Measurements from ENCODE around the gene SSPN. TPM values are rescaled to one million over a fixed set of nuclear protein-coding genes. Genes with fewer than 3 reads are reported as not detected.

The SSPN gene
- total RNA-seq, 1 experiment from 2014 or later: 0.21 TPM

GRCh38 chr12:26196421-26196716 lies 996 bp downstream of the SSPN start:
- H3K27ac Mint-ChIP-seq (ENCODE audit: low read depth, unreplicated experiment): no peak overlapping the region
- ChIA-PET CTCF (no interaction called here), POLR2A (no interaction called here)
- H3K4me1 Mint-ChIP-seq (ENCODE audit: insufficient read depth, unreplicated experiment): peaks cover 10% of the 10 kb centered on the region
- intact Hi-C loops (cut with micrococcal nuclease): no loop called here
- no peaks in the 10 kb centered on the region for H3K9me3 Mint-ChIP-seq (ENCODE audit: unreplicated experiment)
- no TSS peak for BruUV-seq (replicated peaks)
- DNase-seq (ENCODE audit: unreplicated experiment): no peak
- H3K4me3 Mint-ChIP-seq (ENCODE audit: unreplicated experiment): no peak overlapping the region
- no peak for TF ChIP-seq CTCF (IDR thresholded peaks at IDR 0.05; ENCODE audit: unreplicated experiment)
- H3K36me3 Mint-ChIP-seq (ENCODE audit: insufficient read depth, unreplicated experiment): no peaks in the 10 kb centered on the region
- no peaks in the 10 kb centered on the region for H3K27me3 Mint-ChIP-seq (ENCODE audit: insufficient read depth, unreplicated experiment)

GRCh38 chr12:26197832-26198231 lies 2.5 kb downstream of the SSPN start:
- H3K9me3 Mint-ChIP-seq (ENCODE audit: unreplicated experiment): no peaks in the 10 kb centered on the region
- ChIA-PET CTCF (interaction anchor here (0.9 to 1.3 kb wide), 2 partner anchors 14 to 687 kb away, joined by 3 to 4 read pairs; no protein-coding TSS in a partner anchor), POLR2A (interaction anchor here (0.9 kb wide), 1 partner anchor 48 kb away, joined by 5 read pairs; no protein-coding TSS in a partner anchor)
- BruUV-seq (replicated peaks): no TSS peak
- no peaks in the 10 kb centered on the region for H3K27me3 Mint-ChIP-seq (ENCODE audit: insufficient read depth, unreplicated experiment)
- no peak overlapping the region for H3K4me3 Mint-ChIP-seq (ENCODE audit: unreplicated experiment)
- no peaks in the 10 kb centered on the region for H3K36me3 Mint-ChIP-seq (ENCODE audit: insufficient read depth, unreplicated experiment)
- no peak for TF ChIP-seq CTCF (IDR thresholded peaks at IDR 0.05; ENCODE audit: unreplicated experiment)
- intact Hi-C loops (cut with micrococcal nuclease): no loop called here
- DNase-seq (ENCODE audit: unreplicated experiment): no peak
- peaks cover 10% of the 10 kb centered on the region for H3K4me1 Mint-ChIP-seq (ENCODE audit: insufficient read depth, unreplicated experiment)
- no peak overlapping the region for H3K27ac Mint-ChIP-seq (ENCODE audit: low read depth, unreplicated experiment)

GRCh38 chr12:26198742-26199141 lies 3.4 kb downstream of the SSPN start:
- Mint-ChIP-seq H3K36me3 (ENCODE audit: insufficient read depth, unreplicated experiment) (no peaks in the 10 kb centered on the region), H3K27ac (ENCODE audit: low read depth, unreplicated experiment) (no peak overlapping the region), H3K4me1 (ENCODE audit: insufficient read depth, unreplicated experiment) (peaks cover 10% of the 10 kb centered on the region), H3K4me3 (ENCODE audit: unreplicated experiment) (no peak overlapping the region), H3K27me3 (ENCODE audit: insufficient read depth, unreplicated experiment) (no peaks in the 10 kb centered on the region), H3K9me3 (ENCODE audit: unreplicated experiment) (no peaks in the 10 kb centered on the region)
- ChIA-PET POLR2A (interaction anchor here (0.5 kb wide), 1 partner anchor 14 kb away, joined by 4 read pairs; no protein-coding TSS in a partner anchor), CTCF (no interaction called here)
- peak; percentile 53 for DNase-seq (ENCODE audit: unreplicated experiment)
- BruUV-seq (replicated peaks): no TSS peak
- intact Hi-C loops (cut with micrococcal nuclease): no loop called here
- TF ChIP-seq CTCF (IDR thresholded peaks at IDR 0.05; ENCODE audit: unreplicated experiment): no peak

- no peak overlapping the region for H3K27ac Mint-ChIP-seq (ENCODE audit: low read depth, unreplicated experiment)
- no peak for DNase-seq (ENCODE audit: unreplicated experiment)
- H3K27me3 Mint-ChIP-seq (ENCODE audit: insufficient read depth, unreplicated experiment): no peaks in the 10 kb centered on the region
- no peak for TF ChIP-seq CTCF (IDR thresholded peaks at IDR 0.05; ENCODE audit: unreplicated experiment)
- peaks cover 6% of the 10 kb centered on the region for H3K36me3 Mint-ChIP-seq (ENCODE audit: insufficient read depth, unreplicated experiment)
- H3K4me1 Mint-ChIP-seq (ENCODE audit: insufficient read depth, unreplicated experiment): peaks cover 5% of the 10 kb centered on the region
- intact Hi-C loops (cut with micrococcal nuclease): no loop called here
- H3K4me3 Mint-ChIP-seq (ENCODE audit: unreplicated experiment): no peak overlapping the region
- BruUV-seq (replicated peaks): no TSS peak
- ChIA-PET CTCF (interaction anchor here (1.2 kb wide), 1 partner anchor 9 kb away, joined by 4 read pairs; no protein-coding TSS in a partner anchor), POLR2A (no interaction called here)
- H3K9me3 Mint-ChIP-seq (ENCODE audit: unreplicated experiment): no peaks in the 10 kb centered on the region
Measured at GRCh38 chr12:26203167-26203780, 7.9 kb downstream of the SSPN start.

Measured in MCF 10A (cell line).